Esophagus muscularis mucosa (tissue), 4 donors: Measurements from ENCODE around the gene ZRANB1. TPM values are rescaled to one million over a fixed set of nuclear protein-coding genes. Genes with fewer than 3 reads are reported as not detected.
A peak's percentile ranks its signal among the peaks of the same experiment; 100 is the strongest.

Experiments used
- DNase-seq: peaks from one replicate; pipeline ENCODE4 v3.0.0-alpha.2; 2017; ENCODE audit errors: extremely low spot score
- H3K27ac ChIP-seq, 4 donors: fragments of 200-600 bp; sonication (generic); replicated peaks in 1 of 4; 1 replicate in 3 of 4; 2 replicates in 1 of 4; pipeline ENCODE4 v1.5.1; 2016 to 2019; ENCODE audit warnings: mild to moderate bottlenecking in 1 of 4
- H3K27me3 ChIP-seq, 4 donors: fragments of 200-600 bp; sonication (generic); one replicate each; pipeline versions ENCODE4 v1.5.1 to v1.6.0; 2016 to 2019
- H3K36me3 ChIP-seq, 4 donors: fragments of 200-600 bp; sonication (generic); one replicate each; pipeline ENCODE4 v1.5.1; 2016 to 2019
- H3K4me1 ChIP-seq, 4 donors: fragments of 200-600 bp; sonication (generic); one replicate each; pipeline ENCODE4 v1.5.1; 2016 to 2019
- H3K4me3 ChIP-seq, 4 donors: fragments of 200-600 bp; sonication (generic); 1 replicate in 2 of 4; 2 replicates in 2 of 4; pipeline ENCODE4 v1.5.1; 2016 to 2019; ENCODE audit warnings: mild to moderate bottlenecking in 4 of 4, moderate library complexity in 1 of 4
- H3K9me3 ChIP-seq, 4 donors: fragments of 200-600 bp; sonication (generic); 1 replicate in 3 of 4; 2 replicates in 1 of 4; pipeline ENCODE4 v1.5.1; 2016 to 2019
- EP300 ChIP-seq: sonication (generic); formaldehyde crosslinking; IDR thresholded peaks from one replicate; pipeline ENCODE4 v1.6.1; 2017; ENCODE audit warnings: antibody characterized with exemption
- POLR2A ChIP-seq: fragments of 450-650 bp; IDR thresholded peaks from one replicate; pipeline ENCODE4 v1.6.1; 2017; ENCODE audit warnings: antibody characterized with exemption, moderate library complexity, mild to moderate bottlenecking, low read depth
- POLR2AphosphoS5 ChIP-seq, 2 donors: sonication (generic); formaldehyde crosslinking; IDR thresholded peaks; one replicate each; pipeline ENCODE4 v1.6.1; 2017; ENCODE audit warnings: antibody characterized with exemption in 2 of 2
- WGBS: methylation state at CpG from one replicate; pipeline ENCODE4 v1.1.5; 2018; 5-methylcytosine and 5-hydroxymethylcytosine counted together
- intact Hi-C: fragments of 100-400 bp; cut with DNase I; formaldehyde crosslinking; loops from one replicate; pipeline ENCODE4 v1.15.1; 2023
- total RNA-seq, 4 donors: library from RNA; depleted of rRNA; stranded (reverse); fragments of >200 nt; gene quantifications; one replicate each; pipeline versions ENCODE4 v1.1.0 to v1.2.1, GENCODE V29; 2016
- TF ChIP-seq, protein P1 (sequence below), 3 experiments: fragments of 200-600 bp in 2 of 3; fragments of 450-650 bp in 1 of 3; sonication (generic) in 2 of 3; IDR thresholded peaks; one replicate each; pipeline ENCODE4 v1.5.1; 2017 to 2019; ENCODE audit warnings: antibody characterized with exemption in 3 of 3, mild to moderate bottlenecking in 2 of 3, moderate library complexity in 1 of 3

The ZRANB1 gene
- total RNA-seq, 4 donors from 2014 or later: 30.7 to 42.9 (median 34.8) TPM

- 64% methylated on average over 20 of the region's 20 CpGs for WGBS
- peaks cover 64 to 88% (median 77%) of the 10 kb centered on the region in 4 donors for H3K4me1 ChIP-seq
These were observed 72.3 kb downstream of the ZRANB1 start for GRCh38 chr10:125014086-125014830.

DNA sequence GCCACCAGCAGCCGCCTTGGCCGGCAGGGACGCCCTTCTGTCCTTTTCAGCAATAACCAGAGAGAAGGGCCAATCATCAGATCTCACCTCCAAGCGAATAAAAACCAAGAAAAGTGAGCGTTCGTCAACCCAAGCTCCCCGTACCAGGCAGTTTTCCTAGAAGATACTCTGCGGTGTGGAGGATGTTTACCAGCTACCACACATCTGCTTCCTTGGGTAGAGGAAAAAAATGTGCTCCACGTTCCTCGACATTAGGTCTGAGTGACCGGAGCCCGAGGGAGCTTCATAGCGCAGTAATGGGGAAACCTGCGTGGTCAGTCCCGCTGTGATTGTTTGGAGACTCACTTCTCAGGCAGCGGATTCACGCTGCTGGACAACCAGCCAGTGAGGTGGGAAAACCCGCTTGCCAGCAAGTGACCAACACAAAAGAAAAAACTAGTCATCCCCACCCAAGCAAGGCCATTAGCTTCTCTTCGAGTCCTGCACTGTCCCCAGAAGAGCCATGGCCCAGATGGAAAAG lies 73.0 kb downstream of the ZRANB1 start:
- Histone ChIP-seq H3K9me3 (no peaks in the 10 kb centered on the region), H3K27me3 (no peaks in the 10 kb centered on the region), H3K4me1 (peaks cover 64 to 85% (median 79%) of the 10 kb centered on the region in 4 donors), H3K4me3 (no peak overlapping the region), H3K36me3 (peaks cover 0 to 23% (median 4%) of the 10 kb centered on the region in 4 donors), H3K27ac (peak overlapping the region in 3 of 4 donors; percentile 58 to 74 (median 62))
- TF ChIP-seq, protein P1, sequence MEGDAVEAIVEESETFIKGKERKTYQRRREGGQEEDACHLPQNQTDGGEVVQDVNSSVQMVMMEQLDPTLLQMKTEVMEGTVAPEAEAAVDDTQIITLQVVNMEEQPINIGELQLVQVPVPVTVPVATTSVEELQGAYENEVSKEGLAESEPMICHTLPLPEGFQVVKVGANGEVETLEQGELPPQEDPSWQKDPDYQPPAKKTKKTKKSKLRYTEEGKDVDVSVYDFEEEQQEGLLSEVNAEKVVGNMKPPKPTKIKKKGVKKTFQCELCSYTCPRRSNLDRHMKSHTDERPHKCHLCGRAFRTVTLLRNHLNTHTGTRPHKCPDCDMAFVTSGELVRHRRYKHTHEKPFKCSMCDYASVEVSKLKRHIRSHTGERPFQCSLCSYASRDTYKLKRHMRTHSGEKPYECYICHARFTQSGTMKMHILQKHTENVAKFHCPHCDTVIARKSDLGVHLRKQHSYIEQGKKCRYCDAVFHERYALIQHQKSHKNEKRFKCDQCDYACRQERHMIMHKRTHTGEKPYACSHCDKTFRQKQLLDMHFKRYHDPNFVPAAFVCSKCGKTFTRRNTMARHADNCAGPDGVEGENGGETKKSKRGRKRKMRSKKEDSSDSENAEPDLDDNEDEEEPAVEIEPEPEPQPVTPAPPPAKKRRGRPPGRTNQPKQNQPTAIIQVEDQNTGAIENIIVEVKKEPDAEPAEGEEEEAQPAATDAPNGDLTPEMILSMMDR (IDR thresholded peaks at IDR 0.05): no peak
- TF ChIP-seq POLR2A (no peak), POLR2AphosphoS5 (IDR thresholded peaks at IDR 0.05) (no peak), EP300 (no peak)
- 80% methylated on average over 16 of the region's 19 CpGs for WGBS
- intact Hi-C loops: no loop called here
- no peak for DNase-seq

More at GRCh38 chr10:125014086-125014830, 72.3 kb downstream of the ZRANB1 start:
- Histone ChIP-seq H3K27ac (peak overlapping the region in 2 of 4 donors; percentile 58 to 74), H3K4me3 (no peak overlapping the region), H3K9me3 (no peaks in the 10 kb centered on the region), H3K36me3 (peaks cover 0 to 23% (median 4%) of the 10 kb centered on the region in 4 donors), H3K27me3 (no peaks in the 10 kb centered on the region)
- peak in 1 of 2 donors; percentile 8 for TF ChIP-seq POLR2AphosphoS5 (IDR thresholded peaks at IDR 0.05)
- no peak for TF ChIP-seq EP300
- no peak for DNase-seq
- intact Hi-C loops: no loop called here

- no peaks in the 10 kb centered on the region for H3K27me3 ChIP-seq
- DNase-seq: no peak
- no peak for TF ChIP-seq POLR2A
- no peaks in the 10 kb centered on the region for H3K9me3 ChIP-seq
- H3K27ac ChIP-seq: peak overlapping the region; percentile 52 to 74 (median 60)
- no peak overlapping the region for H3K4me3 ChIP-seq
- H3K4me1 ChIP-seq: peaks cover 64 to 85% (median 79%) of the 10 kb centered on the region in 4 donors
- H3K36me3 ChIP-seq: peaks cover 0 to 23% (median 4%) of the 10 kb centered on the region in 4 donors
- WGBS: 84% methylated on average over 12 of the region's 23 CpGs
- intact Hi-C loops: no loop called here
These were observed 73.5 kb downstream of the ZRANB1 start for GRCh38 chr10:125015356-125015944.

- intact Hi-C loops: no loop called here
- no peak for DNase-seq
These were observed 74.2 kb downstream of the ZRANB1 start for GRCh38 chr10:125016123-125016522.

DNA sequence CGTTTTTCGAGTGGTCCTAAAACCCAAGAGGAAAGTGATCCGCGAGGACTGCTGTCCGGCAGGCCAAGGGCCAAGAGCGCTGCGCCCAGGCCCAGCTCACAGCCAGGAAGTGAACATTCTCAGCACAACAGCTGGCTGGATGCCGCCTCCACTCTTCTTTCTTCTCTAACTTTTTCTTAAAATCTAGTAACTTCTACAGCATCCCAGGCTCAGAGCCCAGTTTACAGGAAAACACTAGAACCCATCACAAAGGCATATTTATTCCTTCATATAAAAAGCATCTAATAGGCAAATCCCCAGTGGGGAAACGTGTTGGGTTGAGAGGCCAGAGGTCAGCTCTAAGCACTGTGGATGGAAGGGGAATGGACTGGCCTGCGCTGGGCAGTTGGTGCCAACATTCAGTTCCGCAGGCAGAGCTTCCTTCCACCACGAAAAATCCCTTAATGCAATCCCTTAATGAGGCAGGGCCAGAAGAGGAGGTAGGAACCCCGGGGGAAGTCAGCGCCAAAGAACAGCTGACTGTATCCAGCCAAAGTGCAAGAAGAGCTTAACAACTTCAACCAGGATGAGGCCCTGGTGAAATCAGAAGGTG lies 74.8 kb downstream of the ZRANB1 start:
- Histone ChIP-seq H3K36me3 (peaks cover 0 to 29% (median 4%) of the 10 kb centered on the region in 4 donors), H3K4me3 (no peak overlapping the region), H3K27ac (peak overlapping the region; percentile 52 to 74 (median 60)), H3K4me1 (peaks cover 64 to 85% (median 75%) of the 10 kb centered on the region in 4 donors), H3K27me3 (no peaks in the 10 kb centered on the region), H3K9me3 (no peaks in the 10 kb centered on the region)
- no peak for DNase-seq
- TF ChIP-seq POLR2AphosphoS5 (IDR thresholded peaks at IDR 0.05): no peak
- TF ChIP-seq EP300: no peak
- TF ChIP-seq, protein P1 (IDR thresholded peaks at IDR 0.05): no peak
- TF ChIP-seq POLR2A: no peak
- intact Hi-C loops: no loop called here
- WGBS: 71% methylated on average over 14 of the region's 14 CpGs

More at GRCh38 chr10:125016123-125016522, 74.2 kb downstream of the ZRANB1 start:
- H3K4me1 ChIP-seq: peaks cover 64 to 85% (median 78%) of the 10 kb centered on the region in 4 donors
- no CpG with 5 or more reads among the region's 10 CpGs for WGBS
- H3K27ac ChIP-seq: peak overlapping the region; percentile 52 to 74 (median 60)
- no peaks in the 10 kb centered on the region for H3K27me3 ChIP-seq
- TF ChIP-seq EP300: no peak
- TF ChIP-seq, protein P1 (IDR thresholded peaks at IDR 0.05): no peak
- no peak for TF ChIP-seq POLR2A
- TF ChIP-seq POLR2AphosphoS5 (IDR thresholded peaks at IDR 0.05): no peak
- no peak overlapping the region for H3K4me3 ChIP-seq
- no peaks in the 10 kb centered on the region for H3K9me3 ChIP-seq
- H3K36me3 ChIP-seq: peaks cover 0 to 25% (median 4%) of the 10 kb centered on the region in 4 donors
